HG03039 (cell line): ENCODE results near the gene ZCCHC2.
A peak's percentile ranks its signal among the peaks of the same experiment; 100 is the strongest.

ENCODE experiments used
- ATAC-seq: cut with Tn5 transposase; IDR thresholded peaks from one replicate; pipeline ENCODE4 v1.9.1; 2021; ENCODE audit warnings: mild to moderate bottlenecking, moderate library complexity; ENCODE audit not compliant: unreplicated experiment

ZCCHC2 gene

DNA sequence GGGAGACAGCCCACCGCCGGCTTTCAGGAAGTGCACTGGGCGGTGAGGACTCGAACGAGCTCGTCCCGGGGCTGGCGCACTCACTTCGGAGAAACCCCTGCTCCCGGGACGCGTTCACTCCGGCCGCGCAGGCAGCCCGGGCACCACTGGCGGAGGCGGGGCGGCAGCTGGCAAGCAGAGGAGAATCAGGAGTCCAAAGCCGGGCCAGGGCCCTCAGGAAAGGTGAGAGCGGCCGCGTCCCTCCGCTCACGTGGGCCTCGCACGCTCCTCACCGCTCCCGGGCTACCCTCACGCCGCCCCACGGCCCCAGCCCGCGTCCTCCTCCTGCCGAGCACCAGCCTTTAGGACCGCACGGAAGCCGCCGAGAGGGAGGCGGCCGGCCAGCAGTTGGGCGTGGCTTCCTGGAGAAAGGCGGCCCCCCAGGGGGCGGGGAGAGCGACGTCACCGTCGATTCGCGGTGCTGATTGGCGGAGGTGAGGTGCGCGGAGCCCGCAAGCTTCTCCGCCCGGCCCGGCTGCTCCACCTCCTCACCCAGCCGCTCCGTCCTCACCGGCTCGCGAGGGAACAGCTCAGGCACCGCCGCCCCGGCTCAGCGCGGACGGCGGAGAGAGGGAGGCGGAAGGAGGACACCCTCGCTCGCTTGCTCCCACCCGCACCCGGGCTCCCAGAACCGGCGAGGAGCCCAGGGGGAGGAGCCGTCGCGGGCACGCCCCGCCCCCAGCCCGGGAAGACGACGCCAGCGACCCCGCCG, at the start of gene ZCCHC2:
Gene ZCCHC2, plus strand, starts transcription at position 522 of the 751 bp plus-strand sequence. CDS start 400 bp downstream, outside the sequence.
- peak; percentile 65 for ATAC-seq

DNA sequence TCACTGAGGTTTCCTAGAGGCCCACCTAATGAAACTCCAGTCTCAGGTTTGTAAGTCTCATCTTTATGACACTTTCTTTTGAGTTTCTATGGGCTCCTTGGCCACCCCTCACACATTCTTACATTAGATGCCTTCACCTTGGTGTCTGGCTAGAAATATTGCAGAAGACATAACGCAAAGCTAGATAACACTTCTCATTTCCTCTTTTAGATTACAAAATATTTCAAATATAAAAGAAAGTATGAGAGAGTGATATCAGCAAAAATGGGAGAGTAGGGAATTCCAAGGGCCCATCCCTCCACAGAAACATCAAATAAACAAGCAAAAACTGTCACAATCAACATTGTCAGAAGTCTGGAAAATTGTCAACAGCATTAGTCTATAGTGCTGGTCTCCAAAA, 43.3 kb upstream of the ZCCHC2 start:
- no peak for ATAC-seq

DNA sequence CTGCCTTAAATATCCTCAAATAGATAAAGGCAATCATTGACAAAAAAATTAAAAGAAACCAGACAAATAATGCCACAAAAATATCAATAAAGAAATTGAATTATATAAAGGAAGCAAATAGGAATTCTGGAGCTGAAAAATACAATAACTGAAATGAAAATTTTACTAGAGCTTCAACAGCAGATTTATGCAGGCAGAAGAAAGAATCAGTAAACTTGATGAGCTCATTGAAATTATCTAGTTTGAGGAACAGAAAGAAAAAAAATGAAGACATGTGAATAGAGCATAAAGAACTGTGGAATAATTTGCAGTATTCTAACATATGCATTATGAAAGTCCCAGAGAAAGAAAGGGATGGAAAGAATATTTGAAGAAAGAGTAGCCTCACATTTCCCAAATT, 41.9 kb upstream of the ZCCHC2 start:
- ATAC-seq: no peak

DNA sequence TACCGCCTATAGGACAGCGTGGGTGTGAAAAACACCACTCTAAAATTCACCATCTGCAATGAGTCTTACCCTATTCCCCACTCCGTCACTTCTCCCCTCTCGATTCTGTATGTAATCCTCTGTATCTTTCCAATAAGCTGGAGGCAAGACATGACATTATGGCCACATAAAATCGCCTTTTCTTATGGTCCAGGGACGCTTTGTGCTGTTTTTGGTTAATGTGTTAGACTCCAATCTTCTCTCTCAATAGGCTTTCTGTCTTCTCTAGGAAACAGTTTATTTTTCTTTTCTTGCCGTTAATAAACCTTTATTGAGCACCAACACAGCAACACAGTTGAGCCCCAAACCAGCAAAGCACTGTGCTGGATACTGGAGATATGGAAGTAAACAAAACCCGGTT, 37.9 kb upstream of the ZCCHC2 start:
- ATAC-seq: no peak

DNA sequence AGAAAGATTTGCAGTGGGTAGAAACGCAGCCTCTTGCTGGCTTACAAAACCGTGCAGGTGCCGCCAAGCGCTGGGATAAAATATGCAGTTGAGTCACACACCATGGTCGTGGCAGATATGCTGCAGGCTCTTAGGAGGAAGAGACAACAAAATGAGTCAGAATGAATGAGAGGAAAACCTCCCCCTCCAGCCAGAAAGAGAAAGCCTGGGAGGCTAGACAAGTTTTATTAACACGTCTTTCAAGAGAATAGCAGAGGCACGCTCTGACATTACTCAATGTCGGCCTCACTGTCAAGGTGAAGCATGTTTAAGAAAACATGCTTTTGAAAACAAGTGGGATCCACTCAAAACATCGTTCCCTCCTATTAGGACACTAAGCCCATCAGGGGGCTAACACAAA, 37.1 kb upstream of the ZCCHC2 start:
- no peak for ATAC-seq

DNA sequence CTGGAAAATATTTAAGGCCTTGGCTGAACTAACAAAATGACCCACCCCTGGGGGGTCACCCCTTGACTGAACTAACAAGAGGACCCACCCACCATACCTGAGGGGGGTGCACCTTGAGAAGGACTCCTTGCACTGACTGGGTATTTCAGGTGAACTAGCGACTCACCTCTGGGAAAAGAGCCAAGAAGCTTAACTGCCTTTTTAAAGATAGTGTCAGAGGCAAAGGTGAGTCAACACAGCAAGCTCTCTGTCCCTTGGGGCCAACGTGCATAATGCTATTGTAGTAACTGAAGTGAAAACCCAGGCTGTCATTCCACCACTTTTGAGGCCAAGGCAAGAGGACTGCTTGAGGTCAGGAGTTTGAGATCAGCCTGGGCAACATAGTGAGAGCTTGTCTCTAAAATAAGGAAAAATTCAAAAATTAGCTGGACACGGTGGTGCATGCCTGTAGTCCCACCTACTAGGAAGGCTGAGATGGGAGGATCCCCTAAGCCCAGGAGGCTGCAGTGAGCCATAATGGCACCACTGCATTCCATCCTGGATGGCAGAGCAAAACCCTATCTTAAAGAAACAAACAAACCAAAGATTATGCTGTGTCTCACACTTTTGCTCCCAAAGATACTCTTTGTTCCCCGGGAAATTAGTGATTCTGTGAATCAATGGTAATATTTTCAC, 36.4 kb upstream of the ZCCHC2 start:
- ATAC-seq: no peak

DNA sequence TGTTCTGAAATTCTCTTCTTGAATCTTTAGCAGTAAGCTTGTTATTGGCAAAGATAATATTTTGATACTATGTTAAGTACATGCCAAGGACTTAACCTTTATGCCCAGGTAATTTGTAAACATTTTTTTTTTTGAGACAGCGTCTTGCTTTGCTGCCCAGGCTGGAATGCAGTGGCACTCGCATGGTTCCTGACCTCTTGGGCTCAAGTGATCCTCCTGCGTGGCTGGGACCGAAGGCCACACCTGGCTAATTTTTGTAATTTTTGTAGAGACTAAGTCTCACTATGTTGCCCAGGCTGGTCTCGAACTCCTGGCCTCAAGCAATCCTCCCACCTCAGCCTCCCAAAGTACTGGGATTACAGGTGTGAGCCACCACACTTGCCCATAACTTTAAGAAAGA, 35.7 kb upstream of the ZCCHC2 start:
- no peak for ATAC-seq

DNA sequence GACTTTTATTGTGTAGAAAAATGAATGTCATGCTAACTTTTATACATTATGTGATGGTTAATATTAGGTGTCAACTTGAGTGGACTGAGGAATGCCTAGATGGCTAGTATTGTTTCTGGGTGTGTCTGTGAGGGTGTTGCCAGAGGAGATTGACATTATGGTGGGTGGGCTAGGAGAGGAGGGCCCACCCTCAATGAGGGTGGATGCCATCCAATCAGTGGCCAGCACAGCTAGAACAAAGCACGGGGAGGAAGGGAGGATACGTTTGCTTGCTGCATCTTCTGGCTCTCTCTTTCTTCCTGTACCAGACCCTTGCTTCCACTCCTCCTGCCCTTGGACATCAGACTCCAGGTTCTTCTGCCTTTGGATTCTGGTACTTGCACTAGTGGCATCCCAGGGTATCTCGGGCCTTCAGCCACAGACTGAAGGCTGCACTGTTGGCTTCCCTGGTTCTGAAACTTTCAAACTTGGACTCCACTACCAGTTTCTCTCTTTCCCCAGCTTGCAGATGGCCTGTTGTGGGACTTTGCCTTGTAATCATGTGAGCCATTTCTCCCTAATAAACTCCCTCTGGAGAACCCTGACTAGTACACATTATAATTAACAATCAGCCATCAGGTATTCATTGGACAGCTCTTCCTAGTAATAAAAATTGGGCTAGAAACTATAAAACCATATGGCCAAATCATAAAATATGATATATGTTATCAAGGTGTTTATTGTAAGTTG, 31.7 kb upstream of the ZCCHC2 start:
- no peak for ATAC-seq

DNA sequence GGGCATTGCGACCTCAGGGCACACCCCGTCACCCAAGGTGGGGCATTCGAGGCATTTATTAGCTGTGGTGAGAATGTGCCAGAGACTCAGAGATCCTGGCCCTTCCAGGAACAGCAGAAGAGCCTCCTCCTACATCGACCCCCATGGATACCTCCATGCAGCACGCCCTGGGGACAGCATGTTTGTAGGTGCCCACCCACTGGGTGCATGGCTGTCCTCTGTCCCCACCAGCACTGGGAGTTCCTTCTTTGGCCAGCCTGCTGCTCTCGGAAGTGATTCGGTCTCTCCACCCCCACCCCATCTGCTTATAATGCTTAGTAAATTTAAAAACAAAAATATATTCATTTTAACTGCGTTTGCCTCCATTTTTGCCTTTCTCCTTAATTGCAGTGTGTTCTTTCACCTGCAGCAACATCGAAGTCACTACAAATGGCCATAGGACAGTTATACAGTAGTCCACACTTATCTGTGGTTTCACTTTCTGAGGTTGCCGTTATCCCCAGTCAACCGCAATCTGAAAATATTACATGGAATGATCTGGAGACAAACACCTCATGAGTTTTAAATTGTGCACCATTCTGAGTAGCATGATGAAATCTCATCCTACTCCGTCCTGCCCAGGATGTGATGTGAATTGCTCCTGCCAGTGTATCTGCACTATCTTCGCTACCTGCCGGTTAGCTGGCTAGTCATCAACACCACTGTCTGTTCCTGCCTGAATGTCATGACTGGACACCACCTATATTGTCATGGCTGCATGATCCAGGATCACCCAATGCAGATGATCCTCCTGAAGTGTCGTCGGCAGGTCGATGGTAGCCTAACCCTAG, 29.6 kb upstream of the ZCCHC2 start:
- ATAC-seq: no peak

DNA sequence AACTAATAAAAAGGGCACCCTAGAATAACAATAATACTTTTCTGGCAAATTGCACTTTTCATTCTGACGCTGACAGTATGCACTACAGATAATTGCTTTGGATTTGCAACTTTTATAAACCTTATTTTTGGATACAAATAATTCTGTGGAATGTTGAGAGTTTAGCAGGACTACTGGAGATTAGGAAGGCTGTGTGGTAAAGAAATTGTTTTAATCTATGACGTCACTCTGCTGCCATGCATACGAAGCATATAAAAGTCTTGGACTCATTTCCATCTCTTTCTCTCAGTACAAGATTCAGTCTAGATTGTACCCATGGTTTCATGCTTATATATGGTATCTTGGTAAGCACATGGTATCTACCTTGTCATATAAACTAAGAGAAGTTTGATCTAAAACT, 28.1 kb upstream of the ZCCHC2 start:
- ATAC-seq: no peak

DNA sequence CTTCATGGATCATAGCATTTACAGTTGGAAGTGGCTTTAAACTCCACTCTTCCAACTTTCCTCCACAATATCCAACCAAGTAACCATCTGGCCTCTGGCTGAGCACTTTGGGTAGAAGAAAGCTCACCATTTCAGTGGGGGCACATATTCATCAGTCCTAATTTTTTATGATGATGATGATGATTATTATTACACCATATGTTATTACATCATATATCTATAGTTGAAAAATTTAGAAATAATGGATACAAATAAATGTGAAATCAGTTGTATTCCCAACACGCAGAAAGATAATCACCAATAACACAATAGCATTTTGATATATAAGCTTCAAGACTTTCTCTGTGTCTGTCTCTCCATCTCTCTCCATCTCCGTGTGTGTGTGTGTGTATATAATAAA, 26.6 kb upstream of the ZCCHC2 start:
- no peak for ATAC-seq

DNA sequence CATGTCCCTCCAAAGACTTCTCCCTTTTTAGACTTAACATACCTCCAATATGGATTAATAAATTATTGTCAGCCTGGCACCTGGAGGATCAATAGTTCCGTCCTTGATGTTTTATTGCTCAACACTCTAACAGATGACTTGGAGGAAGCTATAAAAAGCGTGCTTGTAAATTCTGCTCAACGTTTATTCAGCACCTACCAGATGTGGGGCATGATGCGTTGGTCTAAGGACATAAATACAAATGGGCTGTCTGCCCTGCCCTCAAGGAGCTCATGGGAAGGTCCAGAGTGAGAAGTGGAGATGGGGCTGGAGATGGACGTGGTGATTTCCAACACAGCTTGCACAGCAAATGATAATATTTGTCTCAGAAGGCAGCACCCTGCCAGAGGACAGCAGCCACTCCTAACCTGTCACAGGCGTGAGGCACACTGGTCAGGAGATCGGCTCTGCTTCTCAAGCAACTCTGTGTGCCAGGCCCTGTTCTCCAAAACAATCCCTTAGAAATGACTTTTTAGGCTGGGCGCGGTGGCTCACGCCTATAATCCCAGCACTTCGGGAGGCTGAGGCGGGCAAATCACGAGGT, 25.5 kb upstream of the ZCCHC2 start:
- no peak for ATAC-seq

DNA sequence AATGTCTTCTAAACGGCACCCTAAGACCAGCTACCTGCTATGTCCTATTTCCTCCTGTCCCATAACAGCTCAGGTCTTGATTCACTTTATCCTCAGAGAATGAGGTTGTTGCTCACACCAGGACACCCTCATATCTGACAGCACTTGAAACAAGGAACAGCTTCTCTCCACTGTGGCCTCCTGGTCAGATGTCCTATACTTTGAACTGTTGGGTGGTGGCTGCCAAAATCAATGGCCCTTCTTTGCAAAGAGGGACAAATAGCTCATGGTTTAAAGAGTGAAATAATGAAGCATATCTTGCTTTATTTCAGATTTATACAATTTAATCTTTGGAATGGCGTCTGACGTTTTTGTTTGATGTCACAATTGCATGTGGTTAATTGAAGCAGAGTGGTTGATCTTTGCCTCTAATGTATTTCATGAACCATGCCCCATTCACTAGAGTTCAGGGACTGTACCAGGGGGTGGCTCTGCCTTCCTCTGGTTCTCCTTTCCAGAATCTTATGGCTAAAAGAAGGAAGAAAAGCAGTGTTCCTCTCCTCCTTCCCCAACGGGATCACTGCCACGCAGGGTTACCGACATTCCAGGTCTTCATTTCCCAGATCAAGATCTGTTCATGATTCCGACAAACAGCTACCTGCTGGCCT, 24.1 kb upstream of the ZCCHC2 start:
- ATAC-seq: no peak

DNA sequence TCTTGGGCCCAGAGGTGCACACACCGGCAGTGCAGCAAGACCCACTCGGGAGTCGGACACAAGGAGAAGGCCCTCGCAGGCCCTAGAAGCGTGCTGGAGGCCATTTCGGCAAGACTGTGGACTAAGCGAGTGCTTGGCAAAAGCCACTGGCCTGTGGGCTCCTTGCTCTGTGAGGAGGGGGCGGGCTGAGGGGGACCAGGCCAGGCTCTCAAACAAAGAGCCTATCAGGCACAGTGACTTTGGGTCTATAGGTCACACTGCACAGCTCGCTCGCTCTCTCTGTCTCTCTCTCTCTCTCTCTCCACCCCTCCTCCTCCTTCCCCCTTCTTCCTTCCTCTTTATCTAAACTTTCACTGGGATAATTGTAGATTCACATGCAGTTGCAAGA, 23.6 kb upstream of the ZCCHC2 start:
- ATAC-seq: no peak

DNA sequence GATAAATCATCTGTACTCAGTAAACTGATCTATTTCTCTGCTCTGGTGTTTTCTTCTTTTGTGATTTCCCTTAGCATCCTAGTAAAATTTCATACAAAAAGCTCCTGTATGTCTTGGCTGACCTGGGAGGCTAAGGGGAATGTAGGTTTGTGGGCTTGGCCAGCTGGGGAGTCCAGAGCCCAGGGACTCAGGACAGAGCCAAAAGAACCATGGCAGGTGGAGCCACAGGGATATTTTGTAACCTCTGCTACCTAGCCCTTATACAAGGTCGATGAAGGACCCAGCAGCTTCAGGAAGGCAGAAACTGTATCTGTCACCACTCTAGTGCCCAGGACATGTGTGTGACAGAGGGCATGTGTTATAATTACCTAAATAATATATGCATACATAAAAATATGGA, 22.7 kb upstream of the ZCCHC2 start:
- no peak for ATAC-seq

DNA sequence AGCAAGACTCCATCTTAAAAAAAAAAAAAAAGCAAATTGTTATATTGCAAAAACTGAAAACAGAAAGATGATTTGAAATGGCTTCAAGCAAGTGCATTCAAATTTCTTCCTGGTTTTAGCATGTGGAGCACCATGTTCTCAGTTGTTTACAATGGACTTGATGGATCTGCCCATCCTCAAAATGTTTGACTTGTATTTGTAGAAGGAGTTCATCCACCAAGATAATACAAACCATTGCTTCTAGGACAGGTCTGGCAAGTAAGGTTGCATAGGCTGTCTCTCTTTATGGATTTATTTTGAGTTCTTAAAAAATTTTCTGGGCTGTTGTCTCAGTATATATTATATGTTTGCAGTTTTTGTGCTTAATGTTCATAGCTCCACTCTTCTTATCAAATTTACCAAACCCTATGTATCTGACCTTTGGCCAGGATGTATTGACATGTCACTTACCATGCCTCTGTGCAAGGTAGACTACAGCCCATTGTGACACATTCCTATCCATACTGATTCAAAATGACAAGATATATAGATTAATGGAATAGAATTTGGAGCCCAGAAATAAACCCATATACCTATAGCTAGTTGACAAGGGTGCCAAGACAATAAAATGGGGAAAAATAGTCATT, 21.7 kb upstream of the ZCCHC2 start:
- no peak for ATAC-seq

DNA sequence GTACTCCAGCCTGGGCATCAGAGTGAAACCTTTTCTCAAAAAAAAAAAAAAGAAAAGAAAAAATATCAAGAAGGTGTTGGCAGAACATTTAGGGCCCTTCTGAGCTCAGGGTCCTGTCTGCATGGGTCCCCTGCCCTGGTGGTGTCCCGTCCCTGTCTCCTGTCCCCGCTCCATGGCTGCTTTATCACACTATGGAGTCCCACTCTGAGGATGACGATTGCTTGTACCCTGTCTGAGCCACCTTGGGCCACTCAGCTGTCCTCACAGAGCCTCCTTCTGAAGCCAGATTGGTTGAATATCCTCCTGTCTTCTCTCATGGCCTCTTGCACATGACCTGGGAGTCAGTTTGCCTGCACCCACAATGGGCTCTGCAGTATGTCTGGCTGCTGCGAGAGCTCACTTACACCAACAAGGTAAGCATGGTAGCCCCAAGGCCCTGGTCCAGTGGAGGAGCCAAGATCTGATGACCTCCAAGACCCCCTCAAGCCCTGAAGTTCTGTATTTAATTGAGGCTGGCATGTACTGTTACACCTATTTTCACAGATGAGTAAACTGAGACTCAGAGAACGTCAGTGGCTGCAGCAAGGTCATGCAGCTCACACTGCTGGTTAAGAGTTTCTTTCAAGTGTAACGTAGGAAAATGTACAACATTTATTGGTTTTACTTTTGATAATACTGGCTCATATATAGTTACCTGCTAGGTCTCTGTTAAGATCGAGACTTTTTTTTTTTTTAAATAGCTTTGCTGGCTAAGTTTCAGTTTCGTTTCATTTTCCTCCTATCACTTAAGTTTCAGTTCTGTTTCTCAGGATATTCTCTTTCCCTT, 16.9 kb upstream of the ZCCHC2 start:
- ATAC-seq: peak; percentile 88

DNA sequence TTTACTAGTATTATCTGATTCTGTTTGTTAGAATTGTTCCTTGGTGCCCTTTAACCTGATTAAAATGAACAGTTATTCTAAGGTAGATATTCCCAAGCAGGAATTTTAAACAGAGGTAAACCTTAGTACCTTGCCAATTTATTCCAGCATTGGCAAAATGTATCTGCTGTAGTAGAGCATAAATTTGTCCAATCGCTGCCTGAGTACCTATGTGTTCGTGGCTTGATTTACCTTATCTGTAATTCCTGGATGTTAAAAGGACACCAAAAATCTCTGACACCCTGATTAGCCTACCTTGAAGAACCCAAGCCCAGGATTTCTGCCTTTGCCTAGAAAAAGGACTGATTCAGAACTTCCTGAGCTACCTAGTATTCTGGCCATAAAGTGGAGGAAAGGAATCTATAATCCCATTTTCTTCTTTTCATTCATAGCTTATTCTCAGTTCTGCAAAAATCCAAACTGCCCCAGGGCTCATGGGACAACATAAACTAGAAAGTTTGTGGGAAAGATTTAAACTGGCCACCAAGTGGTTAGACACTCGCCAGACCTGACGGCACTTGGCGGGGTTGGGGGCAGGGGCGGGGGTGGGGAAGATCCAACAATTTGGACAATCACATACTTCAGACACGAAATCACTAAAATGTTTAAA, 16.2 kb upstream of the ZCCHC2 start:
- peak; percentile 10 for ATAC-seq
